ENCODE data around the gene CZIB.
A peak's percentile ranks its signal among the peaks of the same experiment; 100 is the strongest.

Gene CZIB

GRCh38 chr1:53260631-53261247 is 40.3 kb upstream of the CZIB start:
- no peak for TF ChIP-seq CTCF (IDR thresholded peaks at IDR 0.05; ENCODE audit: low read length, missing control alignments)
- DNase-seq (ENCODE audit: low read depth) = no peak
- no peak overlapping the region for H3K4me3 ChIP-seq (replicated peaks; ENCODE audit: low read depth, low read length)

- no peak for TF ChIP-seq CTCF (IDR thresholded peaks at IDR 0.05; ENCODE audit: low read length, missing control alignments)
- no peak for DNase-seq (ENCODE audit: low read depth)
- no peak overlapping the region for H3K4me3 ChIP-seq (replicated peaks; ENCODE audit: low read depth, low read length)
Measured at GRCh38 chr1:53259932-53260331, 39.5 kb upstream of the CZIB start.

GRCh38 chr1:53258216-53258615 is 37.8 kb upstream of the CZIB start:
- TF ChIP-seq CTCF (IDR thresholded peaks at IDR 0.05; ENCODE audit: low read length, missing control alignments) = no peak
- no peak overlapping the region for H3K4me3 ChIP-seq (replicated peaks; ENCODE audit: low read depth, low read length)
- no peak for DNase-seq (ENCODE audit: low read depth)

GRCh38 chr1:53257454-53258081 is 37.1 kb upstream of the CZIB start:
- TF ChIP-seq CTCF (IDR thresholded peaks at IDR 0.05; ENCODE audit: low read length, missing control alignments) = no peak
- DNase-seq (ENCODE audit: low read depth) = no peak
- H3K4me3 ChIP-seq (replicated peaks; ENCODE audit: low read depth, low read length) = no peak overlapping the region

GRCh38 chr1:53256511-53257453 is 36.3 kb upstream of the CZIB start:
- no peak for DNase-seq (ENCODE audit: low read depth)
- no peak overlapping the region for H3K4me3 ChIP-seq (replicated peaks; ENCODE audit: low read depth, low read length)
- TF ChIP-seq CTCF (IDR thresholded peaks at IDR 0.05; ENCODE audit: low read length, missing control alignments) = no peak

- DNase-seq (ENCODE audit: low read depth) = no peak
- TF ChIP-seq CTCF (IDR thresholded peaks at IDR 0.05; ENCODE audit: low read length, missing control alignments) = peak; percentile 15
- H3K4me3 ChIP-seq (replicated peaks; ENCODE audit: low read depth, low read length) = no peak overlapping the region
Measured at GRCh38 chr1:53255031-53255430, 34.6 kb upstream of the CZIB start.

All from fibroblast of pulmonary artery (primary cell).